Measurements from ENCODE around the gene EHMT2.
"Not testable (repeated sequence)": the region's sequence is repeated elsewhere in the genome, so short reads cannot be mapped to it uniquely, and the experiment has no call there.

EHMT2 gene

GRCh38 chr6:31862344-31863235 lies 34.9 kb downstream of the EHMT2 start, which contains the start of gene NEU1:
NEU1 (minus strand) TSS chr6:31862821; CDS start chr6:31862776, 45 bp downstream.
- DNase-seq (ENCODE audit: low read depth): peak; percentile 100
- no peak for TF ChIP-seq CTCF (IDR thresholded peaks at IDR 0.05; ENCODE audit: low read depth, low read length, missing control alignments)
- peak within 1 kb of the TSS; percentile 91 for H3K4me3 ChIP-seq (ENCODE audit: low read depth, low read length)

GRCh38 chr6:31861919-31862343 lies 35.6 kb downstream of the EHMT2 start:
- peak overlapping the region; percentile 91 for H3K4me3 ChIP-seq (ENCODE audit: low read depth, low read length)
- no peak for TF ChIP-seq CTCF (IDR thresholded peaks at IDR 0.05; ENCODE audit: low read depth, low read length, missing control alignments)

GRCh38 chr6:31861150-31861549 lies 36.3 kb downstream of the EHMT2 start:
- H3K4me3 ChIP-seq (ENCODE audit: low read depth, low read length): no peak overlapping the region
- DNase-seq (ENCODE audit: low read depth): no peak
- TF ChIP-seq CTCF (IDR thresholded peaks at IDR 0.05; ENCODE audit: low read depth, low read length, missing control alignments): no peak

More at GRCh38 chr6:31861919-31862343, 35.6 kb downstream of the EHMT2 start:
- no peak for DNase-seq (ENCODE audit: low read depth)

GRCh38 chr6:31860349-31860748 lies 37.1 kb downstream of the EHMT2 start:
- no peak for DNase-seq (ENCODE audit: low read depth)
- no peak for TF ChIP-seq CTCF (IDR thresholded peaks at IDR 0.05; ENCODE audit: low read depth, low read length, missing control alignments)
- H3K4me3 ChIP-seq (ENCODE audit: low read depth, low read length): no peak overlapping the region

- TF ChIP-seq CTCF (IDR thresholded peaks at IDR 0.05; ENCODE audit: low read depth, low read length, missing control alignments): no peak
- no peak for DNase-seq (ENCODE audit: low read depth)
- H3K4me3 ChIP-seq (ENCODE audit: low read depth, low read length): no peak overlapping the region
Observed at GRCh38 chr6:31859923-31860322, 37.6 kb downstream of the EHMT2 start.

GRCh38 chr6:31858707-31859106 lies 38.8 kb downstream of the EHMT2 start:
- DNase-seq (ENCODE audit: low read depth): no peak
- H3K4me3 ChIP-seq (ENCODE audit: low read depth, low read length): no peak overlapping the region
- TF ChIP-seq CTCF (IDR thresholded peaks at IDR 0.05; ENCODE audit: low read depth, low read length, missing control alignments): no peak

GRCh38 chr6:31857774-31858173 lies 39.7 kb downstream of the EHMT2 start:
- H3K4me3 ChIP-seq (ENCODE audit: low read depth, low read length); DNase-seq (ENCODE audit: low read depth): not testable (repeated sequence)

- H3K4me3 ChIP-seq (ENCODE audit: low read depth, low read length): not testable (repeated sequence)
Observed at GRCh38 chr6:31851980-31852718, 45.3 kb downstream of the EHMT2 start.

More at GRCh38 chr6:31851980-31852718, 45.3 kb downstream of the EHMT2 start:
- DNase-seq (ENCODE audit: low read depth): not testable (repeated sequence)
